ENCODE data around the gene IQCF2. TPM values are rescaled to one million over a fixed set of nuclear protein-coding genes. Genes with fewer than 3 reads are reported as not detected.
"Not testable (repeated sequence)": the region's sequence is repeated elsewhere in the genome, so short reads cannot be mapped to it uniquely, and the experiment has no call there.

The IQCF2 gene
- total RNA-seq, 1 donor from 2014 or later: not detected

GRCh38 chr3:51894939-51895338 lies 33.5 kb downstream of the IQCF2 start:
- no peaks in the 10 kb centered on the region for H3K9me3 Mint-ChIP-seq (ENCODE audit: unreplicated experiment)

GRCh38 chr3:51896607-51897305 lies 35.3 kb downstream of the IQCF2 start:
- Histone ChIP-seq H4K20me1 (ENCODE audit: insufficient read depth, low read length) (no peaks in the 10 kb centered on the region), H3K9ac (ENCODE audit: low read length) (no peak overlapping the region), H3K27me3 (ENCODE audit: insufficient read depth, low read length) (no peaks in the 10 kb centered on the region), H2AFZ (ENCODE audit: low read depth, low read length) (no peak overlapping the region), H3K4me2 (ENCODE audit: low read length) (peak overlapping the region; percentile 15), H3K9me3 (ENCODE audit: insufficient read depth, low read depth, low read length) (no peaks in the 10 kb centered on the region), H3K4me1 (ENCODE audit: insufficient read depth, low read length) (no peaks in the 10 kb centered on the region), H3K4me3 (ENCODE audit: insufficient read depth, low read depth, low read length) (no peak overlapping the region), H3K79me2 (ENCODE audit: insufficient read depth, low read length) (no peaks in the 10 kb centered on the region), H3K36me3 (ENCODE audit: insufficient read depth, low read length) (no peaks in the 10 kb centered on the region), H3K27ac (ENCODE audit: low read depth, low read length) (no peak overlapping the region)
- Mint-ChIP-seq H3K27me3 (ENCODE audit: low read depth, unreplicated experiment) (peaks cover 11% of the 10 kb centered on the region), H3K9me3 (ENCODE audit: unreplicated experiment) (peaks cover 3% of the 10 kb centered on the region), H3K4me1 (ENCODE audit: low read depth, unreplicated experiment) (peaks cover 9% of the 10 kb centered on the region), H3K36me3 (ENCODE audit: low read depth, unreplicated experiment) (no peaks in the 10 kb centered on the region), H3K4me3 (ENCODE audit: unreplicated experiment) (no peak overlapping the region), H3K27ac (ENCODE audit: unreplicated experiment) (no peak overlapping the region)
- DNase-seq (ENCODE audit: low read depth) (peak; percentile 8), FAIRE-seq (no peak)
- TF ChIP-seq CTCF (IDR thresholded peaks at IDR 0.05; ENCODE audit: insufficient read depth, low read depth, low read length) (no peak), EZH2 (IDR thresholded peaks at IDR 0.05; ENCODE audit: insufficient read depth, low read length) (no peak)

More at GRCh38 chr3:51894939-51895338, 33.5 kb downstream of the IQCF2 start:
- Mint-ChIP-seq H3K36me3 (ENCODE audit: low read depth, unreplicated experiment) (no peaks in the 10 kb centered on the region), H3K4me3 (ENCODE audit: unreplicated experiment) (no peak overlapping the region), H3K4me1 (ENCODE audit: low read depth, unreplicated experiment) (peaks cover 9% of the 10 kb centered on the region), H3K27ac (ENCODE audit: unreplicated experiment) (no peak overlapping the region), H3K27me3 (ENCODE audit: low read depth, unreplicated experiment) (peaks cover 19% of the 10 kb centered on the region)
- no peak overlapping the region for H3K27ac ChIP-seq (ENCODE audit: low read depth, low read length)
- no peaks in the 10 kb centered on the region for H3K9me3 ChIP-seq (ENCODE audit: insufficient read depth, low read depth, low read length)
- H3K4me2 ChIP-seq (ENCODE audit: low read length): no peak overlapping the region
- no peaks in the 10 kb centered on the region for H3K36me3 ChIP-seq (ENCODE audit: insufficient read depth, low read length)
- FAIRE-seq (no peak), DNase-seq (ENCODE audit: low read depth) (no peak)
- H2AFZ ChIP-seq (ENCODE audit: low read depth, low read length): no peak overlapping the region
- no peak overlapping the region for H3K9ac ChIP-seq (ENCODE audit: low read length)
- H4K20me1 ChIP-seq (ENCODE audit: insufficient read depth, low read length): no peaks in the 10 kb centered on the region
- no peaks in the 10 kb centered on the region for H3K79me2 ChIP-seq (ENCODE audit: insufficient read depth, low read length)
- H3K4me3 ChIP-seq (ENCODE audit: insufficient read depth, low read depth, low read length): no peak overlapping the region
- H3K4me1 ChIP-seq (ENCODE audit: insufficient read depth, low read length): no peaks in the 10 kb centered on the region
- no peak for TF ChIP-seq EZH2 (IDR thresholded peaks at IDR 0.05; ENCODE audit: insufficient read depth, low read length)
- no peak for TF ChIP-seq CTCF (IDR thresholded peaks at IDR 0.05; ENCODE audit: insufficient read depth, low read depth, low read length)
- H3K27me3 ChIP-seq (ENCODE audit: insufficient read depth, low read length): no peaks in the 10 kb centered on the region

- Mint-ChIP-seq H3K4me1 (ENCODE audit: low read depth, unreplicated experiment) (peaks cover 9% of the 10 kb centered on the region), H3K27ac (ENCODE audit: unreplicated experiment) (no peak overlapping the region), H3K9me3 (ENCODE audit: unreplicated experiment) (peaks cover 3% of the 10 kb centered on the region), H3K4me3 (ENCODE audit: unreplicated experiment) (no peak overlapping the region), H3K36me3 (ENCODE audit: low read depth, unreplicated experiment) (no peaks in the 10 kb centered on the region), H3K27me3 (ENCODE audit: low read depth, unreplicated experiment) (peaks cover 6% of the 10 kb centered on the region)
- H3K4me1 ChIP-seq (ENCODE audit: insufficient read depth, low read length): no peaks in the 10 kb centered on the region
- H3K36me3 ChIP-seq (ENCODE audit: insufficient read depth, low read length): no peaks in the 10 kb centered on the region
- no peak overlapping the region for H2AFZ ChIP-seq (ENCODE audit: low read depth, low read length)
- TF ChIP-seq EZH2 (IDR thresholded peaks at IDR 0.05; ENCODE audit: insufficient read depth, low read length) (no peak), CTCF (IDR thresholded peaks at IDR 0.05; ENCODE audit: insufficient read depth, low read depth, low read length) (no peak)
- H3K4me3 ChIP-seq (ENCODE audit: insufficient read depth, low read depth, low read length): no peak overlapping the region
- no peak for FAIRE-seq
- no peaks in the 10 kb centered on the region for H3K9me3 ChIP-seq (ENCODE audit: insufficient read depth, low read depth, low read length)
- no peak for DNase-seq (ENCODE audit: low read depth)
- H3K27me3 ChIP-seq (ENCODE audit: insufficient read depth, low read length): no peaks in the 10 kb centered on the region
- no peak overlapping the region for H3K9ac ChIP-seq (ENCODE audit: low read length)
- H3K27ac ChIP-seq (ENCODE audit: low read depth, low read length): no peak overlapping the region
- H4K20me1 ChIP-seq (ENCODE audit: insufficient read depth, low read length): no peaks in the 10 kb centered on the region
- no peak overlapping the region for H3K4me2 ChIP-seq (ENCODE audit: low read length)
- H3K79me2 ChIP-seq (ENCODE audit: insufficient read depth, low read length): no peaks in the 10 kb centered on the region
These were observed 36.0 kb downstream of the IQCF2 start for GRCh38 chr3:51897391-51897790.

GRCh38 chr3:51900043-51900442 lies 38.6 kb downstream of the IQCF2 start:
- H3K79me2 ChIP-seq (ENCODE audit: insufficient read depth, low read length); H3K9ac ChIP-seq (ENCODE audit: low read length); H3K9me3 Mint-ChIP-seq (ENCODE audit: unreplicated experiment); H3K9me3 ChIP-seq (ENCODE audit: insufficient read depth, low read depth, low read length); H2AFZ ChIP-seq (ENCODE audit: low read depth, low read length); H3K27ac Mint-ChIP-seq (ENCODE audit: unreplicated experiment); H3K36me3 Mint-ChIP-seq (ENCODE audit: low read depth, unreplicated experiment); FAIRE-seq; H3K4me3 Mint-ChIP-seq (ENCODE audit: unreplicated experiment); H3K4me2 ChIP-seq (ENCODE audit: low read length); H4K20me1 ChIP-seq (ENCODE audit: insufficient read depth, low read length); H3K4me1 ChIP-seq (ENCODE audit: insufficient read depth, low read length); H3K4me1 Mint-ChIP-seq (ENCODE audit: low read depth, unreplicated experiment); DNase-seq (ENCODE audit: low read depth); H3K27me3 Mint-ChIP-seq (ENCODE audit: low read depth, unreplicated experiment); H3K4me3 ChIP-seq (ENCODE audit: insufficient read depth, low read depth, low read length); H3K27me3 ChIP-seq (ENCODE audit: insufficient read depth, low read length); H3K36me3 ChIP-seq (ENCODE audit: insufficient read depth, low read length); H3K27ac ChIP-seq (ENCODE audit: low read depth, low read length): not testable (repeated sequence)

Data from astrocyte (in vitro differentiated cells and primary cell).